Gastrocnemius medialis (tissue), 4 donors: ENCODE measurements around the gene ZFR. TPM values are rescaled to one million over a fixed set of nuclear protein-coding genes. Genes with fewer than 3 reads are reported as not detected.

Experiments
- ATAC-seq, 2 donors: fragments of 150-250 bp; one replicate each; pipeline ENCODE4 v1.9.1; 2016
- DNase-seq, 2 donors: peaks; one replicate each; pipeline ENCODE4 v3.0.0-alpha.2; 2019
- H3K27ac ChIP-seq, 4 donors: fragments of 200-600 bp; sonication (generic); 1 replicate in 1 of 4; 2 replicates in 3 of 4; pipeline ENCODE4 v1.5.1; 2016 to 2018; ENCODE audit warnings: mild to moderate bottlenecking in 2 of 4, moderate library complexity in 1 of 4
- H3K27me3 ChIP-seq, 3 donors: fragments of 200-600 bp; sonication (generic) in 2 of 3; 1 replicate in 1 of 3; 2 replicates in 2 of 3; pipeline versions ENCODE4 v1.5.1 to v1.6.0; 2016 to 2019; ENCODE audit warnings: mild to moderate bottlenecking in 1 of 3, moderate library complexity in 1 of 3
- H3K36me3 ChIP-seq, 2 donors: fragments of 200-600 bp; sonication (generic) in 1 of 2; one replicate each; pipeline ENCODE4 v1.5.1; 2017 to 2018
- H3K4me1 ChIP-seq, 2 donors: fragments of 200-600 bp; sonication (generic) in 1 of 2; one replicate each; pipeline ENCODE4 v1.5.1; 2016 to 2017; ENCODE audit warnings: mild to moderate bottlenecking in 2 of 2
- H3K4me3 ChIP-seq, 4 donors: fragments of 200-600 bp; sonication (generic) in 3 of 4; 1 replicate in 1 of 4; 2 replicates in 3 of 4; pipeline ENCODE4 v1.5.1; 2016 to 2019; ENCODE audit warnings: mild to moderate bottlenecking in 2 of 4
- H3K9me3 ChIP-seq, 3 donors: fragments of 200-600 bp; sonication (generic) in 2 of 3; 1 replicate in 1 of 3; 2 replicates in 2 of 3; pipeline ENCODE4 v1.5.1; 2016 to 2019
- POLR2A ChIP-seq, 2 donors: fragments of 450-650 bp; IDR thresholded peaks; one replicate each; pipeline ENCODE4 v1.6.1; 2017; ENCODE audit warnings: antibody characterized with exemption in 2 of 2, mild to moderate bottlenecking in 2 of 2, moderate library complexity in 2 of 2
- in situ Hi-C, 4 donors: fragments of 200-750 bp; cut with MboI; loops; one replicate each; pipeline versions ENCODE4 v1.15.0 to v1.8.0; 2017; ENCODE audit warnings: low sequenced_read_pairs in 4 of 4
- intact Hi-C: fragments of 100-400 bp; cut with DNase I; formaldehyde crosslinking; loops from one replicate; pipeline ENCODE4 v1.15.1; 2023; ENCODE audit warnings: low total_unique reads
- total RNA-seq, 4 donors: library from RNA; depleted of rRNA; stranded (reverse); fragments of >200 nt; gene quantifications; one replicate each; pipeline versions ENCODE4 v1.1.0 to v1.2.3, GENCODE V29; 2016
- TF ChIP-seq, protein P1 (sequence below), 5 experiments: fragments of 450-650 bp in 3 of 5; fragments of 200-600 bp in 2 of 5; sonication (generic) in 2 of 5; IDR thresholded peaks in 4 of 5; conservative IDR thresholded peaks in 1 of 5; 1 replicate in 4 of 5; 2 replicates in 1 of 5; pipeline ENCODE4 v1.5.1; 2016 to 2019; ENCODE audit warnings: antibody characterized with exemption in 5 of 5, mild to moderate bottlenecking in 3 of 5, moderate library complexity in 3 of 5

ZFR gene
- total RNA-seq, 4 donors from 2014 or later: 84.0 to 109 (median 89.4) TPM

DNA sequence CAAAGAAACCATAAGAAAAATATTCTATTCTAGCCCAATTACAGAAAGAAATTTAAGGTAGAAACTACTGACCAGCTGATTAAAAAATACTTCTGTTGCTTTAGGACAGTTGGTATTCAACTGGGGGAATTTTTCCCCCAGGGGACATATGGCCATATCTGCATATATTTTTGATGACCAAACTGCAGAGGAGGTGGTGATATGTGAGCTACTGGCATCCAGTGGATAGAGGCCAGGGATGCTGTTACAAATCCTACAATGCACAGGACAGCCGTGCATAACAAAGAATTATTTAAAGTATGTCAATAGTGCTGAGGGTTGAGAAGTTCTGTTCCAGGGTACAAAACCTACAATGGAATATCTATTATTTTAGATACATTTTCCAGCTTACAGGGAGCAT, 24.0 kb downstream of the ZFR start:
- intact Hi-C loops: no loop called here
- in situ Hi-C loops: no loop called here
- no peak for TF ChIP-seq POLR2A (IDR thresholded peaks at IDR 0.05)
- TF ChIP-seq, protein P1, sequence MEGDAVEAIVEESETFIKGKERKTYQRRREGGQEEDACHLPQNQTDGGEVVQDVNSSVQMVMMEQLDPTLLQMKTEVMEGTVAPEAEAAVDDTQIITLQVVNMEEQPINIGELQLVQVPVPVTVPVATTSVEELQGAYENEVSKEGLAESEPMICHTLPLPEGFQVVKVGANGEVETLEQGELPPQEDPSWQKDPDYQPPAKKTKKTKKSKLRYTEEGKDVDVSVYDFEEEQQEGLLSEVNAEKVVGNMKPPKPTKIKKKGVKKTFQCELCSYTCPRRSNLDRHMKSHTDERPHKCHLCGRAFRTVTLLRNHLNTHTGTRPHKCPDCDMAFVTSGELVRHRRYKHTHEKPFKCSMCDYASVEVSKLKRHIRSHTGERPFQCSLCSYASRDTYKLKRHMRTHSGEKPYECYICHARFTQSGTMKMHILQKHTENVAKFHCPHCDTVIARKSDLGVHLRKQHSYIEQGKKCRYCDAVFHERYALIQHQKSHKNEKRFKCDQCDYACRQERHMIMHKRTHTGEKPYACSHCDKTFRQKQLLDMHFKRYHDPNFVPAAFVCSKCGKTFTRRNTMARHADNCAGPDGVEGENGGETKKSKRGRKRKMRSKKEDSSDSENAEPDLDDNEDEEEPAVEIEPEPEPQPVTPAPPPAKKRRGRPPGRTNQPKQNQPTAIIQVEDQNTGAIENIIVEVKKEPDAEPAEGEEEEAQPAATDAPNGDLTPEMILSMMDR (IDR thresholded peaks at IDR 0.05 in 4 of 5, conservative IDR thresholded peaks at IDR 0.05 in 1 of 5): no peak
- no peak for ATAC-seq
- Histone ChIP-seq H3K27ac (peak overlapping the region in 1 of 4 donors; percentile 12), H3K27me3 (no peaks in the 10 kb centered on the region), H3K4me3 (no peak overlapping the region), H3K4me1 (peaks cover 29 to 33% of the 10 kb centered on the region in 2 donors), H3K9me3 (no peaks in the 10 kb centered on the region), H3K36me3 (peaks cover 0 to 12% of the 10 kb centered on the region in 2 donors)
- no peak for DNase-seq

DNA sequence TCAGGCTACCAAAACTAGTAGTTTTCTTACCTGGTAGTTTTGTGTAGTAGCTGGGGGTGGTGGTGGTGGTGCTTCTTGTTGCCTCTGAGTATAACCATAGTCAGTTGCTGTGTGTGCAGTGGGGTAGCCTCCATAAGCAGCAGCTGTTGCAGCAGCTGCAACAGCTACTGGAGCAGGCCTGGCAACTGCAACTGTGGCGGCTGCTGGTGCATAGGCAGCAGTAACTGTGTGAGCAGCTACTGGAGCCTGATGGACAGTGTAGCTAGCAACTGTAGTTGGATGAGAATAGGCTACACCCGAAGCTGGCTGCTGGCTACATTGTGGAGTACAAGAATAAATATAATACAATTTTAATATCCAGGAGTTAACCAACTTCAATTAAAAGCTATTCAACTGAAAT, 24.7 kb downstream of the ZFR start:
- H3K36me3 ChIP-seq: peaks cover 0 to 16% of the 10 kb centered on the region in 2 donors
- in situ Hi-C loops: no loop called here
- DNase-seq: peak in 1 of 2 donors; percentile 57

DNA sequence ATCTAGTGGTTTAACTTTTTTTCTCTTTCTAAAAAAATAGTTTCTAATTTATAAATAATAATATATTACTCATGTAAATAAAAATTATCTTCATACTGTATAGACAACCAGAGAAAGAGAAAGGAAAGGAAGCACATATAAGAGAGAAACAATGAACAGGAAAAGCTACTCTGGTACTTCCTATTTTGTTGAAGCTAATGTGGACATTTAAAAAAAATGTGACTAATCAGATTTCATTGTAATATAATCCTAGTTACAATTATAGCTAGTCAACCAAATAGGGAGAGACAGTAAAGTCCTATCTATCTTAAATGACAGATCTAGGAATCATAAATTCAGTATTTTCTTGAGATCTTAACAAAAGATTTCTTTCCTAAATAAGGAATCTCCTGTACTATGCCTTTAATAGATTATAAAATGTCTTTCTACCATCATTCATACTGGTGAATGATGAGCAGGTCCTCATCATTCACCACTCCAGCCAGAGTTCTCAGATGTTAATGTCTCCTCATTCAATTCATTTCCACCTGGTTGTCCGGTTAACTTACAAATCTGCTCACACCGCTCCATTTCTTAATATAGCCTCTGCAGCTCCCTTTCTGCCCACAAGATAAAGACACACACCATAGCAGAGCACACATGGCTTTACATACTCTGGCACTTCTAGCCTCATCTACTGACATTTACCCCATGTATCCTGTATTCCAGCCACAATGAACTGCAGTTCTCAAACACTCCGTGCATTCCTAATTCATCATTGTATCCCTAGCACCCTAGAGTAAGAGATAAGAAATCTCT, 30.9 kb downstream of the ZFR start:
- Histone ChIP-seq H3K9me3 (no peaks in the 10 kb centered on the region), H3K4me3 (no peak overlapping the region), H3K4me1 (peaks cover 11 to 13% of the 10 kb centered on the region in 2 donors), H3K27me3 (no peaks in the 10 kb centered on the region), H3K36me3 (peaks cover 0 to 37% of the 10 kb centered on the region in 2 donors), H3K27ac (peak overlapping the region in 2 of 4 donors; percentile 10 to 27)
- no peak for TF ChIP-seq POLR2A (IDR thresholded peaks at IDR 0.05)
- DNase-seq (no peak), ATAC-seq (peak in 1 of 2 donors; percentile 18)
- intact Hi-C loops (no loop called here), in situ Hi-C loops (no loop called here)

More for the DNA sequence above, 24.7 kb downstream of the ZFR start:
- ATAC-seq: peak; percentile 54 to 90
- Histone ChIP-seq H3K9me3 (no peaks in the 10 kb centered on the region), H3K27ac (no peak overlapping the region), H3K4me3 (no peak overlapping the region), H3K4me1 (peaks cover 29 to 33% of the 10 kb centered on the region in 2 donors), H3K27me3 (no peaks in the 10 kb centered on the region)
- intact Hi-C loops: no loop called here
- TF ChIP-seq POLR2A (IDR thresholded peaks at IDR 0.05): no peak
- TF ChIP-seq, protein P1 (IDR thresholded peaks at IDR 0.05 in 4 of 5, conservative IDR thresholded peaks at IDR 0.05 in 1 of 5): no peak

DNA sequence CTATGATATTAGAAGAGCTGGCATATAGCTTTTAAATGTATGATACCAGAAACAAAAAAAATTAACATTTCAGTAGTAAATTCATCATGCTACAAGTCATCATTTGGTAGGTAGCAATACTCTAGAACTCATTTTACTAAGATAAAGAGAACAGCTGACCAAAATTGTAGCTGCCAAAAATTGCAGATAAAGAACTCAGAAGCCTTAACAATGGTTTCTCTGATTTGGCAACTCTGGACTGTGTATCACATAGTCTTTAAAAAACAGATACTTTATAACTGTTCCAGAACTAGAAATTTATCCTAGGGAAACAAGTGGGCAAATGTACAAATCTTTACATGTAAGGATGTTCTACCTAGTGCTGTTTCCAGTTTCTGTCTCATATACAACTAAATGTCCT, 33.9 kb downstream of the ZFR start:
- DNase-seq (no peak), ATAC-seq (no peak)

DNA sequence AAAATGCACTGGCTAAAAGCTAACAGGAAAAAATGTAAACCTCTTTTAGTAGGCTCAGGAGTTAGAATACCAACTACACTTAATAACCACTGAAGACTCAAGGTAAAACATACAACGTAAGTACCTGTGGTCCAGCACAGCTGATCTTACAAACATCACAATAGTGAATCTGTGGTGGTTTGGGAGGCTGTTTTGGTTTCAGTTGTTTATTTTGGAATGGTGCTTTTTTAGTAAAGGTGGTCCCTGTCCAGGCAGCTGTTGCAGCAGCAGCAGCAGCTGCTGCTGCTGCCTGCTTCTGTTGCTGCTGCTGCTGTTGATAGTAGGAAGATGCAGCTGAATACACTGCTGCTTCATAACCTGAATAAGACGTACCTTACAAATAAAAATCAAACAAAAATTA, 37.9 kb downstream of the ZFR start:
- no peaks in the 10 kb centered on the region for H3K9me3 ChIP-seq
- no peak for DNase-seq
- ATAC-seq: no peak
- no peaks in the 10 kb centered on the region for H3K27me3 ChIP-seq
- H3K27ac ChIP-seq: no peak overlapping the region
- H3K36me3 ChIP-seq: peaks cover 0 to 73% of the 10 kb centered on the region in 2 donors
- H3K4me3 ChIP-seq: no peak overlapping the region
- in situ Hi-C loops (no loop called here), intact Hi-C loops (no loop called here)
- H3K4me1 ChIP-seq: no peaks in the 10 kb centered on the region
- TF ChIP-seq POLR2A (IDR thresholded peaks at IDR 0.05): no peak
- TF ChIP-seq, protein P1 (IDR thresholded peaks at IDR 0.05 in 4 of 5, conservative IDR thresholded peaks at IDR 0.05 in 1 of 5): no peak

More for the DNA sequence above, 33.9 kb downstream of the ZFR start:
- H3K4me3 ChIP-seq: no peak overlapping the region
- no peak overlapping the region for H3K27ac ChIP-seq
- H3K4me1 ChIP-seq: peaks cover 11 to 13% of the 10 kb centered on the region in 2 donors
- TF ChIP-seq, protein P1 (IDR thresholded peaks at IDR 0.05 in 4 of 5, conservative IDR thresholded peaks at IDR 0.05 in 1 of 5): no peak
- TF ChIP-seq POLR2A (IDR thresholded peaks at IDR 0.05): no peak
- intact Hi-C loops: no loop called here
- H3K27me3 ChIP-seq: no peaks in the 10 kb centered on the region
- in situ Hi-C loops: no loop called here
- peaks cover 0 to 49% of the 10 kb centered on the region in 2 donors for H3K36me3 ChIP-seq
- no peaks in the 10 kb centered on the region for H3K9me3 ChIP-seq
